Karpas-422 (cell line): ENCODE data around the gene KRT3. TPM values are rescaled to one million over a fixed set of nuclear protein-coding genes. Genes with fewer than 3 reads are reported as not detected.

Experiments used
- DNase-seq: peaks from one replicate; pipeline ENCODE4 v3.0.0-alpha.2; 2015
- H2AFZ ChIP-seq: fragments of 200-600 bp; sonication (generic); 2 replicates; pipeline ENCODE4 v1.6.1; 2014; ENCODE audit warnings: antibody characterized with exemption, low read length, mixed read lengths
- H3K27ac ChIP-seq: fragments of 200-600 bp; sonication (generic); 2 replicates; pipeline ENCODE4 v1.5.1; 2014; ENCODE audit warnings: mild to moderate bottlenecking, low read length, moderate library complexity
- H3K27me3 ChIP-seq: fragments of 200-600 bp; sonication (generic); 2 replicates; pipeline ENCODE4 v1.6.1; 2014; ENCODE audit warnings: low read length, mixed read lengths
- H3K36me3 ChIP-seq: fragments of 200-600 bp; sonication (generic); 2 replicates; pipeline ENCODE4 v1.6.1; 2014; ENCODE audit warnings: low read length, mixed read lengths; ENCODE audit not compliant: insufficient read depth
- H3K4me1 ChIP-seq: fragments of 200-600 bp; sonication (generic); 2 replicates; pipeline ENCODE4 v1.6.1; 2014; ENCODE audit warnings: mild to moderate bottlenecking, low read length, mixed read lengths
- H3K4me2 ChIP-seq: fragments of 200-600 bp; sonication (generic); 2 replicates; pipeline ENCODE4 v1.6.1; 2014; ENCODE audit warnings: low read length, low read depth, mild to moderate bottlenecking; ENCODE audit not compliant: poor library complexity, severe bottlenecking
- H3K4me3 ChIP-seq: fragments of 200-600 bp; sonication (generic); 2 replicates; pipeline ENCODE4 v1.5.1; 2014; ENCODE audit warnings: mild to moderate bottlenecking, antibody characterized with exemption, low read length, mixed read lengths
- H3K79me2 ChIP-seq: fragments of 200-600 bp; sonication (generic); 2 replicates; pipeline ENCODE4 v1.6.1; 2014; ENCODE audit warnings: mild to moderate bottlenecking, low read length, mixed read lengths
- H3K9ac ChIP-seq: fragments of 200-600 bp; sonication (generic); 2 replicates; pipeline ENCODE4 v1.6.0; 2014; ENCODE audit warnings: low read length
- H3K9me2 ChIP-seq: fragments of 200-600 bp; sonication (generic), shearing (Covaris generic); replicated peaks from 2 replicates; pipeline ENCODE4 v1.6.0; 2014; ENCODE audit warnings: mild to moderate bottlenecking, low read length, moderate library complexity; ENCODE audit not compliant: insufficient read depth
- H3K9me3 ChIP-seq: fragments of 300-700, 200-600 bp; sonication (generic); 2 replicates; pipeline ENCODE4 v1.6.1; 2014; ENCODE audit warnings: low read length, mixed read lengths
- H4K20me1 ChIP-seq: fragments of 200-600 bp; sonication (generic); 2 replicates; pipeline ENCODE4 v1.6.1; 2014; ENCODE audit warnings: mild to moderate bottlenecking, antibody characterized with exemption, low read length, low read depth; ENCODE audit not compliant: insufficient read depth
- small RNA-seq: library from RNA; depleted of rRNA; stranded (forward); fragments of <200 nt; gene quantifications from one replicate; pipeline ENCODE3, GENCODE V24; 2014
- total RNA-seq: library from RNA; depleted of rRNA; stranded (reverse); fragments of >200 nt; shearing (Covaris generic); gene quantifications from 2 replicates; pipeline ENCODE4 v1.2.3, GENCODE V29; 2014; ENCODE audit warnings: low replicate concordance; rRNA removed

KRT3 gene
- total RNA-seq, 1 experiment from 2014 or later = not detected

- peaks cover 8% of the 10 kb centered on the region; the same call in 1 of the 2 replicates for H4K20me1 ChIP-seq
- no peaks in the 10 kb centered on the region for H3K27me3 ChIP-seq
- no peaks in the 10 kb centered on the region for H3K9me3 ChIP-seq
- H3K9me2 ChIP-seq = no peaks in the 10 kb centered on the region
- no peaks in the 10 kb centered on the region for H3K36me3 ChIP-seq
- no peak overlapping the region for H3K9ac ChIP-seq
- peak; percentile 89 for DNase-seq
- no peaks in the 10 kb centered on the region for H3K79me2 ChIP-seq
- H3K4me2 ChIP-seq = peak overlapping the region; percentile 46
- peaks cover 49% of the 10 kb centered on the region for H3K4me1 ChIP-seq
- H2AFZ ChIP-seq = no peak overlapping the region
- H3K27ac ChIP-seq = 0 out of 2 replicates have a peak overlapping the region, but pooled peaks have one; percentile 2
- H3K4me3 ChIP-seq = peak overlapping the region; percentile 8; the same call in 1 of the 2 replicates
Measured at GRCh38 chr12:52739963-52740362, 56.0 kb downstream of the KRT3 start.

Small RNAs within 50 kb of the gene (small RNA-seq; reads per million reads assigned to genes)
- gene AC107016.2 = not detected

Other genes with a start within 250 kb of the KRT3 start
- not detected in 2 replicates for gene KRT71, start 243.0 kb downstream of the KRT3 start, total RNA-seq
- gene KRT74, start 222.3 kb downstream of the KRT3 start, total RNA-seq = not detected in 2 replicates
- not detected in 2 replicates for gene KRT72, start 194.7 kb downstream of the KRT3 start, total RNA-seq
- not detected in 2 replicates for gene KRT73, start 177.6 kb downstream of the KRT3 start, total RNA-seq
- not detected in 2 replicates for gene KRT2, start 143.9 kb downstream of the KRT3 start, total RNA-seq
- not detected in 2 replicates for gene KRT1, start 115.7 kb downstream of the KRT3 start, total RNA-seq
- not detected in 2 replicates for gene KRT77, start 92.6 kb downstream of the KRT3 start, total RNA-seq
- not detected in 2 replicates for gene KRT76, start 18.8 kb downstream of the KRT3 start, total RNA-seq
- not detected in 2 replicates for gene KRT4, start 18.0 kb upstream of the KRT3 start, total RNA-seq
- gene KRT79, start 38.2 kb upstream of the KRT3 start, total RNA-seq = not detected in 2 replicates
- gene KRT78, start 52.9 kb upstream of the KRT3 start, total RNA-seq = not detected in 2 replicates
- gene KRT8, start 109.0 kb upstream of the KRT3 start, total RNA-seq = not detected in 2 replicates
- not detected in 2 replicates for gene KRT18, start 153.0 kb upstream of the KRT3 start, total RNA-seq
- gene EIF4B, start 210.3 kb upstream of the KRT3 start, total RNA-seq = 549 and 718 TPM in 2 replicates